Natural killer cell treated with Interleukin-12 subunit alpha and Interleukin-12 subunit beta and Interleukin-15 and Interleukin-18, amount 100 ng/mL, for 72 hours (primary cell): ENCODE measurements around the gene CAB39L. TPM values are rescaled to one million over a fixed set of nuclear protein-coding genes. Genes with fewer than 3 reads are reported as not detected.

Experiments used
- ATAC-seq, 2 donors: fragments of 150-1000 bp; cut with Tn5 transposase in 1 of 2; sonication (Bioruptor Pico), chemical (Tn5 transposase) in 1 of 2; 2 replicates each; pipeline ENCODE4 v1.10.0; 2021
- DNase-seq: peaks from one replicate; pipeline ENCODE4 v3.0.0; 2022; ENCODE audit warnings: low spot score
- H3K27ac Mint-ChIP-seq, 2 donors: 1 replicate in 1 of 2; 2 replicates in 1 of 2; pipeline ENCODE4 v1.8.0; 2022; ENCODE audit warnings: mixed read lengths in 2 of 2, mild to moderate bottlenecking in 1 of 2, moderate library complexity in 1 of 2
- H3K27me3 Mint-ChIP-seq, 2 donors: 1 replicate in 1 of 2; 2 replicates in 1 of 2; pipeline ENCODE4 v1.8.0; 2022; ENCODE audit warnings: mixed read lengths in 2 of 2
- H3K36me3 Mint-ChIP-seq: one replicate; pipeline ENCODE4 v1.8.0; 2022; ENCODE audit warnings: mixed read lengths
- H3K4me1 Mint-ChIP-seq, 2 donors: 1 replicate in 1 of 2; 2 replicates in 1 of 2; pipeline ENCODE4 v1.8.0; 2022; ENCODE audit warnings: low read depth in 2 of 2, mixed read lengths in 2 of 2, mild to moderate bottlenecking in 1 of 2
- H3K4me3 Mint-ChIP-seq: one replicate; pipeline ENCODE4 v1.8.0; 2022; ENCODE audit warnings: mixed read lengths
- H3K9me3 Mint-ChIP-seq: 2 replicates; pipeline ENCODE4 v1.8.0; 2022; ENCODE audit warnings: mixed read lengths
- total RNA-seq, 2 donors: library from RNA; stranded (reverse); gene quantifications; one replicate each; pipeline ENCODE4 v1.2.3, GENCODE V29; 2022

CAB39L gene
- total RNA-seq, 2 donors from 2014 or later = 6.4 to 8.1 TPM

DNA sequence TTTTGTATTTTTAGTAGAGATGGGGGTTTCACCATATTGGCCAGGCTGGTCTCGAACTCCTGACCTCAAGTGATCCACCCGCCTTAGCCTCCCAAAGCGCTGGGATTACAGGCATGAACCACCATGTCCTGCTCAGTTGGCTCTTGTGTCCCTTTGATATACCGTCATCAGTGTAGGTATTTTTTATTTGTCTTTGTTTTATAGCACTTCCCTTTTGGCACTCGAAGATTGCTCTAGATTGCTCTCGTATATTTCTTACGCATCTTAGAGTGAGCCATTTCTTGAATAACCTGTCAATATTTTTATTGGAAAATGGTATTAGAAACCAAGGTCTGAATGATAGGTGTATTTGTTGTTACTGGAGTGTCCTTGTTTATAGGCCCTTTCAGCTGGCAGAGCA lies 9.6 kb upstream of the CAB39L start:
- ATAC-seq (no peak), DNase-seq (no peak)
- Mint-ChIP-seq H3K4me1 (peaks cover 13 to 27% of the 10 kb centered on the region in 2 donors), H3K27me3 (no peaks in the 10 kb centered on the region), H3K36me3 (no peaks in the 10 kb centered on the region), H3K4me3 (no peak overlapping the region), H3K27ac (no peak overlapping the region), H3K9me3 (no peaks in the 10 kb centered on the region)

GRCh38 chr13:49452725-49453457 lies 9.0 kb upstream of the CAB39L start:
- no peaks in the 10 kb centered on the region for H3K36me3 Mint-ChIP-seq
- no peaks in the 10 kb centered on the region for H3K9me3 Mint-ChIP-seq
- DNase-seq (no peak), ATAC-seq (no peak)
- H3K4me3 Mint-ChIP-seq = no peak overlapping the region
- H3K4me1 Mint-ChIP-seq = peaks cover 13 to 27% of the 10 kb centered on the region in 2 donors
- no peaks in the 10 kb centered on the region for H3K27me3 Mint-ChIP-seq
- no peak overlapping the region for H3K27ac Mint-ChIP-seq

DNA sequence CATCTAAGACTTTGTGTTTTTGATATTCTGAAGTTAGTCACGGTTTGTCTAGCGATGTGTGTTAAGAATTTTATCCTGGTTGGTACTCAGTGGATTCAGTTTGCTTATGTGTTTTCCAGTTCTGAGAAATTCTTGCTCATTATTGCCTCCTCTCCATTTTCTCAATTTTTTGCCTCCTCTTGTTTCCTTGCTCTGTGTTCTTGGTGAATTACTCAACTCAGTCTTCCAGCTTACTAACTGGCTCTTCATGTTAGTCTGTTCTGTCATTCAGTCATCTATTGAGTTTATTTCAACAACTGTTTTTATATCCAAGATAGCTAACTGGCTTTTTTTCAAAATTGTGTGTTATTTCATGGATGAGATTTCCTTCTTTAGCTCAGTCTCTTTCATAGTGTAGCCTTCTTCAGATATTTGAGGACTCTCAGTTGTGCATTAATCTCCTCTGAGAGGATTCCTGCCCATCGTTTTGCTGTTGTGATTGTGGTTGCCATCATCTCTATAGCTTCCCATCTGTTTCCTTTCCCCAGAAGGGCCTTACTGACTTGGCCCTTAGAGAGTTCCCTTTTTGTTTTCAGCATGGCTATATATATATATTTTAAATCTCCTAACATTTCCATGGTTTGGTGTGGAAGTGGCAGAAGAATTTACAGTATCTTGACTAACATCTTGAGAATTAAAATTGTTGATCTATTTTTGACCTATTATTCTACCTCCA lies 6.4 kb upstream of the CAB39L start:
- H3K4me3 Mint-ChIP-seq = peak overlapping the region; percentile 56
- no peaks in the 10 kb centered on the region for H3K36me3 Mint-ChIP-seq
- H3K9me3 Mint-ChIP-seq = no peaks in the 10 kb centered on the region
- DNase-seq (no peak), ATAC-seq (peak in 1 of 2 donors; percentile 66)
- H3K4me1 Mint-ChIP-seq = peaks cover 22 to 35% of the 10 kb centered on the region in 2 donors
- no peaks in the 10 kb centered on the region for H3K27me3 Mint-ChIP-seq
- H3K27ac Mint-ChIP-seq = peak overlapping the region; percentile 34 to 74

DNA sequence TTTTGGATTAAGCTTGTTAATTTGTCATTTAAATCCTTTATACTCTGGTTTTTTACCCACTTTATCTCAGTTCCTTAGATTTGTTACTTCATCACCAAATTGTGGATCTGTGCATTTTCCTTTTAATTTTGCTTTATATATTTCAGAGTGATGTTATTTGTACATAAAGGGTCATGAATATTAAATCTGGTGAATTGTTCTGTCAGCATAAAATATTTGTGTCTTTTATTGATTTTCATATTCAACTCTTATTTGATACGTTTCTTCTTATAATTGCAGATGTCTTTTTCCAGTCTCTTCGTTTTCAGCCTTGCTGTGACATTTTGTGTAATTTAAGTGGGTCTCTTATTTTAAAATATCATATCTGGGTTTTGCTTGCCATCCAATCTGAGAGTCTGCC lies 4.9 kb upstream of the CAB39L start:
- no peak for ATAC-seq
- DNase-seq = no peak
- Mint-ChIP-seq H3K27me3 (no peaks in the 10 kb centered on the region), H3K36me3 (no peaks in the 10 kb centered on the region), H3K4me1 (peaks cover 28 to 37% of the 10 kb centered on the region in 2 donors), H3K9me3 (no peaks in the 10 kb centered on the region), H3K27ac (peak overlapping the region; percentile 34 to 74), H3K4me3 (no peak overlapping the region)

DNA sequence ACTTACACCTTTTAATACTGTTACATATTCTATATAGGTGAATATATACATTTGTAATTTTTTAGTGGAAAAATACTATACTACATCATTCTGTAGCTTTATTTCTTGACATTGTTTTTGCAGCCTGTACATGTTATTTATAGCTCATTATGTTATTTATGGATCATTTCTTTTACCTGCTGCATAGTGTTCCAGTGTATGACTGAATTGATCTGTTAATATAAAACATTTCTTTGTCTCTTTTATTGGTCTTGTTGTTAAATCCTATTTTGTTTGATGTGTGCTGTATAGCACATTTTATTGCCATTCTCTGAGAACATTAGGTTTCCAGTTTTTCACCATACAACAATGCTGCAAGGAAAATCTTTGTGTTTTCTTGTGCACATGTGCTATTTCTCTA lies 2.6 kb upstream of the CAB39L start:
- Mint-ChIP-seq H3K36me3 (no peaks in the 10 kb centered on the region), H3K27ac (peak overlapping the region; percentile 91 to 96), H3K27me3 (no peaks in the 10 kb centered on the region), H3K4me1 (peaks cover 36 to 43% of the 10 kb centered on the region in 2 donors), H3K9me3 (no peaks in the 10 kb centered on the region), H3K4me3 (peak overlapping the region; percentile 93)
- ATAC-seq (no peak), DNase-seq (no peak)

- no peak for DNase-seq
- Mint-ChIP-seq H3K4me3 (peak overlapping the region; percentile 93), H3K27me3 (no peaks in the 10 kb centered on the region), H3K9me3 (no peaks in the 10 kb centered on the region), H3K36me3 (no peaks in the 10 kb centered on the region), H3K27ac (peak overlapping the region; percentile 91 to 96), H3K4me1 (peaks cover 29 to 35% of the 10 kb centered on the region in 2 donors)
- ATAC-seq = no peak
Observed at GRCh38 chr13:49444524-49445395, 896 bp upstream of the CAB39L start.

DNA sequence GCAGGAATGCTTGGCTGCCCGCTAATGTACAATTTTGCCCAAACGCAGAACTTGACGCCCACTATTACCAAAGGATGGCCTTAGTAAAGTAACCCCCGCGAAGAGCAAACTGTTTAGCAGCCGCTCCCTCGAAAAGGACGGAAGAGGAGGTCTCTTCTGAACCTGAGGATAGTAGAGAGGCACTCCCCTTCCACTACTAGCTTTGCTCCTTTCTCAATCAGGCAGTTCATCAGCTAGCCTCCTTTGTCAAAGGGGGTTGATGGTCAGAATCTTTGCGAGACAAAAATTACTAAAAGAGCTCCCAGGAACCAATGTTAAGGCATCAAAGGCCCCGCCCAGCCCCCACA lies 534 bp downstream of the CAB39L start:
- Mint-ChIP-seq H3K9me3 (no peaks in the 10 kb centered on the region), H3K4me1 (peaks cover 28 to 29% of the 10 kb centered on the region in 2 donors)
- no peak for ATAC-seq

DNA sequence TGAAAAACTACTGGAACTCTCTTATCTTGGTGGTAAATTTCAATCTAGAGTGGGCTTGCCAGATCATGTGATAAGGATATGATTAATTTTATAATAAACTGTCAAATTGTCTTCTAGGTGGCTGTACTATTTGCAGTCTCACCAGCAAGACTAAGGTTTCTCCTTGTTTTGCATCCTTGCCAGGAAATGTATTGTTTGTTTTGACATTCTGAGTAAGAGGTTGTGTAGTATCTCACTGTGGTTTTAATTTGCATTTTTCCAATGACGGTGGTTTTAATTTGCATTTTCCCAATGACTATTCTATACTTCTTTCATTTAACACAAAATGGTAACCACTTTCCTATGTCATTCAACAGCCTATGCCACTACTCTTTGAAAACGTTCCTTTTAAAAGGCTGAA lies 2.0 kb downstream of the CAB39L start:
- Mint-ChIP-seq H3K4me1 (peaks cover 28 to 29% of the 10 kb centered on the region in 2 donors), H3K27me3 (no peaks in the 10 kb centered on the region), H3K36me3 (no peaks in the 10 kb centered on the region), H3K27ac (peak overlapping the region; percentile 54 to 91), H3K4me3 (peak overlapping the region; percentile 58), H3K9me3 (no peaks in the 10 kb centered on the region)
- no peak for ATAC-seq
- no peak for DNase-seq

More for the DNA sequence above, 534 bp downstream of the CAB39L start:
- Mint-ChIP-seq H3K27ac (peak overlapping the region; percentile 91 to 96), H3K27me3 (no peaks in the 10 kb centered on the region), H3K36me3 (no peaks in the 10 kb centered on the region), H3K4me3 (peak overlapping the region; percentile 93)
- peak; percentile 62 for DNase-seq

DNA sequence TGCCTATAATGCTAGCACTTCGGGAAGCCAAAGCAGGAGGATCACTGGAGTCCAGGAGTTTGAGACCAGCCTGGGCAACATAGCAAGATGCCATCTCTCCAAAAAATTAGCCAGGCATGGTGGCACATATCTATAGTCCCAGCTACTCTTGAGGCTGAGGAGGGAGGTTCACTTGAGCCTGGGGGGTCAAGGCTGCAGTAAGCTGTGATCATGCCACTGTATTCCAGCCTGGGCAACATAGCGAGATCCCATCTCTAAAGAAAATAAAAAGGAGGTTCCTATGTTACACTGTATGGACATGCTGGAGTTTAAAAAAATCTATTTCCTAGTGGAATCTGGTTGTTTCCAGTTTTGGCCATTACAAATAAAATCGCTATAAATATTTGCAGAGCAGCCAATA lies 2.6 kb downstream of the CAB39L start:
- Mint-ChIP-seq H3K36me3 (no peaks in the 10 kb centered on the region), H3K4me3 (peak overlapping the region; percentile 58), H3K9me3 (no peaks in the 10 kb centered on the region), H3K27ac (peak overlapping the region; percentile 54 to 91), H3K27me3 (no peaks in the 10 kb centered on the region), H3K4me1 (peaks cover 24% of the 10 kb centered on the region in 2 donors)
- DNase-seq = no peak
- no peak for ATAC-seq

GRCh38 chr13:49439609-49440008 lies 4.3 kb downstream of the CAB39L start:
- H3K27ac Mint-ChIP-seq = no peak overlapping the region
- no peaks in the 10 kb centered on the region for H3K9me3 Mint-ChIP-seq
- no peaks in the 10 kb centered on the region for H3K27me3 Mint-ChIP-seq
- ATAC-seq (no peak), DNase-seq (no peak)
- no peaks in the 10 kb centered on the region for H3K36me3 Mint-ChIP-seq
- H3K4me3 Mint-ChIP-seq = no peak overlapping the region
- peaks cover 14 to 16% of the 10 kb centered on the region in 2 donors for H3K4me1 Mint-ChIP-seq

GRCh38 chr13:49437705-49438104 lies 6.2 kb downstream of the CAB39L start:
- Mint-ChIP-seq H3K27ac (no peak overlapping the region), H3K27me3 (no peaks in the 10 kb centered on the region), H3K4me1 (peaks cover 0 to 10% of the 10 kb centered on the region in 2 donors), H3K4me3 (no peak overlapping the region), H3K9me3 (no peaks in the 10 kb centered on the region), H3K36me3 (no peaks in the 10 kb centered on the region)
- DNase-seq (no peak), ATAC-seq (no peak)

DNA sequence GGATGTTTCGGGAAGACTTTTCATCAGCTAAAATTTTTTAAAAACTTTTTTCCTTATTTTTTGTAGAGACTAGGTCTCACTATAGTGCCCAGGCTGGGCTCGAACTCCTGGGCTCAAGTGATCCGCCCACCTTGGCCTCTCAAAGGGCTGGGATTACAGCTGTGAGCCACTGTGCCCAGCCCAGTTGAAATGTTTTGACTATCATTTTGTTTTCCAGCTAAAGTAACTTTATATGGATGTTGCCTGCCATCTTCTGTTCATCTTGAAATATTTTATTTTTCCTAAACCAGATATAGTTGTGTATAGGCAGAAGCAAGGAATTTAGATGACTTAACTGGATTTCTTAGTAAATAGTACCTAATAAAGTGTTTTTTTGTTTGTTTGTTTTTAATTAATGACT lies 7.0 kb downstream of the CAB39L start:
- no peak for DNase-seq
- Mint-ChIP-seq H3K27ac (no peak overlapping the region), H3K4me1 (peaks cover 0 to 5% of the 10 kb centered on the region in 2 donors), H3K36me3 (no peaks in the 10 kb centered on the region), H3K27me3 (no peaks in the 10 kb centered on the region), H3K9me3 (no peaks in the 10 kb centered on the region), H3K4me3 (no peak overlapping the region)
- ATAC-seq = no peak

GRCh38 chr13:49435992-49436391 lies 7.9 kb downstream of the CAB39L start:
- peaks cover 0 to 4% of the 10 kb centered on the region in 2 donors for H3K4me1 Mint-ChIP-seq
- no peak overlapping the region for H3K27ac Mint-ChIP-seq
- no peaks in the 10 kb centered on the region for H3K27me3 Mint-ChIP-seq
- no peaks in the 10 kb centered on the region for H3K9me3 Mint-ChIP-seq
- H3K4me3 Mint-ChIP-seq = no peak overlapping the region
- ATAC-seq (no peak), DNase-seq (no peak)
- no peaks in the 10 kb centered on the region for H3K36me3 Mint-ChIP-seq

DNA sequence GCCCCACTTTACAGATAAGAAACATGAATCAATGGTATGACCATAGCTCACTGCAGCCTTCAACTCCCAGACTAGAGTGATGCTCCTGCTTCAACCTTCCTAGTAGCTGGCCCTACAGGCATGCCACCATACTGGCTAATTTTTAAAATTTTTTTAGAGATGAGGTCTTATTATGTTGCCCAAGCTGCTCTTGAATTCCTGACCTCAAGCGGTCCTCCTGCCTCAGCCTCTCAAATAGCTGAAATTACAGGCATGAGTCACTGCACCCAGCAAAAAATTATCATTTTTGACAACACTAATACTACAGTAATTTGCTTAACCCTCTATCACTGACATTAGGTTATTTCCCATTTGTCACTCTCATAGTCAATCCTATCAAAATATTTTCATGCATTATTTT lies 14.7 kb downstream of the CAB39L start:
- DNase-seq = no peak
- Mint-ChIP-seq H3K4me1 (no peaks in the 10 kb centered on the region), H3K27me3 (no peaks in the 10 kb centered on the region), H3K36me3 (no peaks in the 10 kb centered on the region), H3K4me3 (no peak overlapping the region), H3K9me3 (no peaks in the 10 kb centered on the region), H3K27ac (no peak overlapping the region)
- no peak for ATAC-seq
